Lung microvascular endothelial cell (primary cell): ENCODE data around the gene ITGB8. TPM values are rescaled to one million over a fixed set of nuclear protein-coding genes. Genes with fewer than 3 reads are reported as not detected.
"Not testable (repeated sequence)": the region's sequence is repeated elsewhere in the genome, so short reads cannot be mapped to it uniquely, and the experiment has no call there.

Source experiments
- DNase-seq, 2 donors: peaks; one replicate each; pipeline versions ENCODE4 v3.0.0 to v3.0.0-alpha.2; 2010; ENCODE audit warnings: low read depth in 2 of 2
- total RNA-seq: library from RNA; depleted of rRNA; stranded (reverse); fragments of >200 nt; gene quantifications from 2 replicates; pipeline ENCODE4 v1.2.1, GENCODE V29; 2014

Gene ITGB8
- total RNA-seq, 1 donor from 2014 or later = 31.2 TPM

DNA sequence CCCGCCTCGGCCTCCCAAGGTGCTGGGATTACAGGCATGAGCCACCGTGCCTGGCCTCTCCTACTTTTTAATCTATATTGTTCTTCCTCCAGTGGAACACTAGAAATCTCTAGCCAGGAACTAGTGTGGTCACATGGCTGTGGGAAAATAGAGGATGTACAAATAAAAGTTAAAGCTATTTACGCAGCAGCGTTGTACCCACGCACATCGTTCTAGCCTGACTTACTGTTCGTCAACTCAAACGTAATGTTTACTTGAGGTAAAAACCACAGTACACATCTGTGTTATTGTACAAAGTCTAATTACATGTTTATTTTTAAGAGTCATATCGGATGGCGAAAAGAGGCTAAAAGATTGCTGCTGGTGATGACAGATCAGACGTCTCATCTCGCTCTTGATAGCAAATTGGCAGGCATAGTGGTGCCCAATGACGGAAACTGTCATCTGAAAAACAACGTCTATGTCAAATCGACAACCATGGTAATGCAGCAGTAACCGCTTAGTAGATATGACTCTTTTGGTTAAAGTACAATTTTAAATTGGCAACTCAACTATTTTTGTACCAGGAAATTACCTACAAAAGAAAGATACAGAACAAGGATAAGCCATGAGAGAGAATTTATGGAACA, 50.8 kb downstream of the ITGB8 start:
- DNase-seq = no peak

DNA sequence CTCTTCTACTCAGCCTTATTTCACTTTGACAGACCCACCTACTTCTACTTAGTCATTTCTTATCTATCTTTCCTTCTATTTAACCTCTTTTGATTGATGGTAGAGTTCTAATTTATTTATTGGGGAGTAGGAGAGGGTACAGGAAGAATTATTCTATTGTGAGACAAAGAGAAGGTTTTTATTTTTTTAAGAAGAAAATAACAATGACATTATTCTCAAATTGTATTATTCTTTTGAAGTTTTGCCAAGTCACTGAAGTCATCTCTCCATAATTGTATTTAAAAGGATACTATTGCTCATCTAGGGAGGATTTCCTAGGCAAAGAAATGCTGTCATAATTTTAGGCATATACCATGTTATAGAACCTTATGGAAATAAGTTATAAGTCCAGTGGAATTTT, 52.7 kb downstream of the ITGB8 start:
- DNase-seq = peak in 1 of 2 donors; percentile 59

- DNase-seq = no peak
Measured at GRCh38 chr7:20385126-20385525, 54.4 kb downstream of the ITGB8 start.

GRCh38 chr7:20388084-20388483, 57.4 kb downstream of the ITGB8 start:
- no peak for DNase-seq

- DNase-seq = not testable (repeated sequence)
Measured at GRCh38 chr7:20389192-20389591, 58.5 kb downstream of the ITGB8 start.

GRCh38 chr7:20393021-20393610, 62.4 kb downstream of the ITGB8 start:
- DNase-seq = no peak

DNA sequence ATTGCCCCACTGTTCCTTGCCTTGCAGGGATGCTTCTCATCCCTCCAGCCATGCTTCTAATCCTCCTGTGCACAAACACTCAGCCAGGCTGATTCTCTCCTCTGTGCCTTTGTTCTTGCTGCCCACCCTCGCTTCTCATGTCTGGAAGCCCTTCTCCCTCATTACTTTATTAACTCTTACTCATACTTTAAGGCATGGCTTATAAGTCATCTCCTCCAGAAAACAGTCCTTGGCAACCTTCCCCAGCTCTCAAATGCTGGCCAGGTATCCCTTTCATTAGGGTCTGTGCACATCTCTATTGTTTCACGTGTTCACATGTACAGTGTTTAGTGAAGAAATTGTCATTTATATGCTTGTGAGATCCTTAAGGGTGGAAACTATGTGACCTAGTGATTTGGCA, 62.9 kb downstream of the ITGB8 start:
- no peak for DNase-seq

DNA sequence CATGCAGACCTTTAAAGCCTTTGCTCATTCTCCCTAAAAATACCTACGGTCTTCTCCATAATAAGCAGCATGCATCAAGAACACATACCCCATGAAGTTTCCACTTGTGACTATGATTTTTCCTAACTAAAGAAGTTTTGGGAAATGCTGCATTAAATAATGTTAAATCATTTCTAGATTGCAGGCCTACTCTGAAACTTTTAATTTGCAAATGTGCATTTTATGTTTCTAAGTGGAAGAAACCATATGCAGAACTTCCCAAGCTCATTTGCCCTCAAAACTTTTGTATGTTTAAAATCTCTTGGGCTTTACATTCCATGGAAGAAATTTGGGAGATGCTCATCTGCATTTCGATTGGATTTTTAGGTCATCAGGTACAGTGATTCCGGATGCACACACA, 63.6 kb downstream of the ITGB8 start:
- DNase-seq = no peak

DNA sequence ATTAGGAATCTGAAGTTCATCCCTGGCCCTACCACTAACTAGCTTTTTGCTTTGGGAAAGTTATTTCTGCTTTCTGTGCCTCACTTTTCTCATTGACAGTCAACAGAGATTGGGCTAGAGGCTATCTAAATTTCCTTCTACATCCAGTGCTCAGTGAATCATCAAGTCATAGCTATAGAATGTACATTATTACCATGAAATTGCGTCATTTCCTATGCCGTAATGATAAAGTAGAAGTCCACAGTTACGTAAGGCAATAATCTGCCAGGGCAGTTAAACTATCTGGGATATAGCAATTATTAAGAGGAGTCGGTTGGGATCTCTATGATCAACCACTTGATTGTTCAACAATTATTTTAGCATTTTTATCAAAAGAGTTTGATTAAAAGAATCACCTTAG, 64.4 kb downstream of the ITGB8 start:
- no peak for DNase-seq

- DNase-seq = no peak
Measured at GRCh38 chr7:20395511-20395910, 64.8 kb downstream of the ITGB8 start.

DNA sequence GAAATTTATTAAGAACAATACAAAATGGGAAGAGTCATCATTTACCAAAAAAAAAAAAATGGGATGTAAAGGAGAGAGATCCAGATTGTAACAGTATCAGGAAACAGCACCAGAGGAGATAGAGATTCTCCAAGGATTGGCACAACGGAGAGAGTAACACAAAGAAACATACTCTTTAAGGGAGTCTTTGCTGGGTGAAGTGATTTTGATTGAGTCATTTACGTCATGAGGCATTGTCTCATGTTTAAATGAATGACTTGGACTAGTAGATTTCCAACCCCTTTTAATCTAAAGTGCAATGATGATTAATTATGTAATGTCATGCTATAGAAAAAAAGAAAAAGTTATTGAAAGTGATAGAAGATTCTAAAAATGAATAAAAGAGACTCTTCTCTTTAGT, 68.8 kb downstream of the ITGB8 start:
- no peak for DNase-seq

DNA sequence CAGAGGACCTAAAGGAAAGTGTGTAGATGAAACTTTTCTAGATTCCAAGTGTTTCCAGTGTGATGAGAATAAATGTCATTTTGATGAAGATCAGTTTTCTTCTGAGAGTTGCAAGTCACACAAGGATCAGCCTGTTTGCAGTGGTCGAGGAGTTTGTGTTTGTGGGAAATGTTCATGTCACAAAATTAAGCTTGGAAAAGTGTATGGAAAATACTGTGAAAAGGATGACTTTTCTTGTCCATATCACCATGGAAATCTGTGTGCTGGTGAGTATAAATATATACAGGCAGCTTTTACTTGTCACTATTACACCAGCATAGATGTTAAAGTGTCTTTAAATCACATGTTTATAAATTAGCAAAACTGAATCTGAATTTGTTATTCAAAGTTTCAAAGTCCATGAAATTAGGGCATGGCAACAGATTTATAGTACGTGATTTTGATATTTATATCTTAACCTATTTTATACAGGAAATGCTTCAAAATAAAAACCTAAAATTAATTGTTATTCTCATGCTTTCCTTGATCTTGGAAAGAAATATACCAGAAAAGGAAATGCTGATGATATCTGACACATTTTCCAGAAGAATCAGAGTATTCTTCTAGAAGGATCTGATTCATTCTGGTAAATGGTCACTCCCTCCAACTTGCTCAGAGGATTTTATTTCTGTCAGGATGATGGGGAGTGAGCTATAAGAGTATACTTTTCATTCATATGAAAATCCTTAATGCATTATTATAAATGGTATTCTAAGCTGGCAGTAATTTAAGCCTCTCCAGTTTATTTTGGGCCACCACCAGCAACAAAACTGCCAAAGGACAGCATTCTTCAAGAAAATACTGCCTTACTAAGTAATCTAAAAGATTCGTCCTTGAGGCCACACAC, 71.4 kb downstream of the ITGB8 start:
- peak in 1 of 2 donors; percentile 45 for DNase-seq

GRCh38 chr7:20402747-20403230, 72.1 kb downstream of the ITGB8 start:
- peak in 1 of 2 donors; percentile 35 for DNase-seq

GRCh38 chr7:20403331-20403730, 72.6 kb downstream of the ITGB8 start:
- no peak for DNase-seq

- no peak for DNase-seq
Measured at GRCh38 chr7:20404320-20404719, 73.6 kb downstream of the ITGB8 start.

GRCh38 chr7:20407585-20408466, 77.1 kb downstream of the ITGB8 start:
- peak in 1 of 2 donors; percentile 73 for DNase-seq

- DNase-seq = peak in 1 of 2 donors; percentile 9
Measured at GRCh38 chr7:20408467-20408826, 77.7 kb downstream of the ITGB8 start.

- no peak for DNase-seq
Measured at GRCh38 chr7:20409961-20410360, 79.3 kb downstream of the ITGB8 start.

- no peak for DNase-seq
Measured at GRCh38 chr7:20411372-20411771, 80.7 kb downstream of the ITGB8 start.

- peak in 1 of 2 donors; percentile 53 for DNase-seq
Measured at GRCh38 chr7:20412032-20412431, 81.3 kb downstream of the ITGB8 start.

DNA sequence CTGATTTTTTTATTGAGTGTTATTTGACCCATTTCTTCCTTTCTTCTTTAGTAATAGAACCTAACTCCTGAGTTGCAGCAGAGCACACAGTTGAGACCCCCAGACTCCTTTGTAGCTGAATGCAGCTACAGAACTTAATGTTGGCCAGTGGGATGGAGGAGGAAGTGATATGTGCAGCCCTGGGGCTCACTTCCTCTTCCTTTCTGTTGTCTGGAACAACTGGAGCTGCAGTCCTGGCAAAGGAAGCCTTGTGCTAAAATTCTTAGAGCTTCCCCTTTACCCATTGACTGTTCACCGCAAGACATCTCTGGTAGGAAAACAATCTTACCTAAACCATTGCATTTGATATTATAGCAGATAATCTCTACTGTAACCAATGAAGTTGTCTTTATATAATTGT, 86.6 kb downstream of the ITGB8 start:
- DNase-seq = no peak
